Pancreas (tissue), 10 donors: ENCODE results near the gene STKLD1. TPM values are rescaled to one million over a fixed set of nuclear protein-coding genes. Genes with fewer than 3 reads are reported as not detected.

Experiments used
- ATAC-seq, 4 donors: fragments of 200-7000 bp; cut with Tn5 transposase; one replicate each; pipeline versions ENCODE4 v1.8.0 to v1.9.1; 2020; ENCODE audit warnings: mild to moderate bottlenecking in 4 of 4, moderate library complexity in 4 of 4
- DNase-seq, 6 donors: peaks; one replicate each; pipeline ENCODE4 v3.0.0-alpha.2; 2020
- FAIRE-seq: peaks from 2 replicates; lab custom pipeline; 2012; peaks lifted over from hg19 to GRCh38; lab: Jason Lieb, UNC
- H3K27ac ChIP-seq, 4 donors: fragments of 200-600 bp; sonication (generic); 1 replicate in 3 of 4; 2 replicates in 1 of 4; pipeline versions ENCODE4 v1.5.0 to v1.8.0; 2020
- H3K27me3 ChIP-seq, 4 donors: fragments of 200-600 bp; one replicate each; pipeline ENCODE4 v1.8.0; 2021
- H3K36me3 ChIP-seq, 3 donors: fragments of 200-600 bp; sonication (generic) in 1 of 3; one replicate each; pipeline versions ENCODE4 v1.5.0 to v1.8.0; 2020 to 2021
- H3K4me1 ChIP-seq, 3 donors: fragments of 200-600 bp; one replicate each; pipeline ENCODE4 v1.8.0; 2021
- H3K4me3 ChIP-seq, 4 donors: fragments of 200-600 bp; sonication (generic) in 2 of 4; one replicate each; pipeline versions ENCODE4 v1.5.0 to v1.8.0; 2020 to 2021
- H3K9me3 ChIP-seq, 4 donors: fragments of 200-600 bp; one replicate each; pipeline ENCODE4 v1.8.0; 2021
- CTCF ChIP-seq, 4 donors: fragments of 200-600 bp; sonication (generic) in 3 of 4; IDR thresholded peaks; one replicate each; pipeline versions ENCODE4 v1.5.0 to v1.8.0; 2021; ENCODE audit warnings: antibody characterized with exemption in 4 of 4
- WGBS, 2 donors: extraction: QIAGEN DNeasy Blood & Tissue Kit; methylation state at CpG; one replicate each; pipeline ENCODE4 v1.1.7; 2013; 5-methylcytosine and 5-hydroxymethylcytosine counted together
- intact Hi-C, 3 donors: fragments of 100-400 bp; cut with DNase I; formaldehyde crosslinking; loops; one replicate each; pipeline versions ENCODE4 v1.11.1 to v1.14.2; 2022
- polyA plus RNA-seq, 2 donors: library from polyadenylated mRNA; stranded (reverse); fragments of 200-250 nt; gene quantifications; one replicate each; pipeline ENCODE4 v1.2.3, GENCODE V29; 2013
- total RNA-seq, 6 donors: library from RNA; stranded (reverse); fragmentation: NEBNext Ultra II Directional in 4 of 6; extraction: Animal tissue kit (Norgen Biotek cat#: 25700) in 4 of 6; gene quantifications; one replicate each; pipeline versions ENCODE4 v1.2.1 to v1.2.4, GENCODE V29; 2021 to 2023
- donor health status: healthy with polysubstance abuse.
- donor health status: DM: no; HTN: no; CAD: no; lungs with moderate emphysema.
- donor health status: DM: no; HTN: no; CAD: no.
- donor health status: control.
- donor health status: control.
- donor health status: Bipolar disorder and iron deficiency.
- donor health status: DM: yes; HTN: yes; CAD: no.
- donor health status: DM: no; HTN: no; CAD: no.
- donor health status: DM: no; HTN: no; CAD: no.
- donor health status: DM: yes; HTN: yes; CAD: no.

STKLD1 gene
- total and polyA plus RNA-seq, 8 donors: 0.31 to 3.1 (median 0.76) TPM

- DNase-seq: no peak
- ATAC-seq: no peak
- H3K4me1 ChIP-seq: peaks cover 8 to 21% (median 17%) of the 10 kb centered on the region in 3 donors
- peaks cover 13 to 31% (median 28%) of the 10 kb centered on the region in 3 donors for H3K36me3 ChIP-seq
- no peak for FAIRE-seq
- TF ChIP-seq CTCF (IDR thresholded peaks at IDR 0.05): no peak
- no peak overlapping the region for H3K27ac ChIP-seq
- 62 to 76% methylated on average over 7 of the region's 7 CpGs for WGBS, 2 donors
- H3K27me3 ChIP-seq: no peaks in the 10 kb centered on the region
- H3K9me3 ChIP-seq: no peaks in the 10 kb centered on the region
- no peak overlapping the region for H3K4me3 ChIP-seq
- intact Hi-C loops: loop anchor here in 1 of 3 donors (10.0 kb wide), 1 partner anchor 310 kb away; no protein-coding TSS in a partner anchor
These were observed 21.4 kb upstream of the STKLD1 start for GRCh38 chr9:133354766-133355165.

DNA sequence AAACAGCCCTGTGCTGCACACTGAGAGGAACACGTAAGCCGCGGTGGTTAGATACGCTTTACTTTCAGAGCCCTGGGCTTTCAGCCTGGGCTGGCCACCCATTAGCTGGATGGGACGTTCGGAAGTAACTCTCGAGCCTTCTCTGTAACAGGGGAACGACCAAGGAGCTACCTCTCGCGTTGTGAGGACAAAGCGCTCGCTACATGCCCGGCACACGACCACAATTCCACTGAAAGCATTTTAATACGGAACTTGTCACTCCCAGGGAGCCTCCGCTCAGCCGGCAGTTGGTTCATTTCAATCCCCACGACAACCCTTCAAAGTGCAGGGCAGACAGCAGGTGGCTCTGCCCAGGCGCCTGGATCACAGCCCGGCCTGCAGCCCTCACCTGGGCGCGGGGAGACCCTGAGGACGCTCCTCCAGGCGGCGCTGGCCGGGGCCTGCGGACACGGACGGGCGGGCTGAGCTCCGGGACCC lies 20.2 kb upstream of the STKLD1 start:
- peak overlapping the region; percentile 37 to 53 (median 46) for H3K27ac ChIP-seq
- DNase-seq: no peak
- peak in 3 of 4 donors; percentile 6 to 43 (median 7) for ATAC-seq
- H3K36me3 ChIP-seq: peaks cover 4 to 20% (median 16%) of the 10 kb centered on the region in 3 donors
- TF ChIP-seq CTCF (IDR thresholded peaks at IDR 0.05): no peak
- intact Hi-C loops: loop anchor here in 1 of 3 donors (10.0 kb wide), 1 partner anchor 311 kb away; no protein-coding TSS in a partner anchor
- H3K9me3 ChIP-seq: no peaks in the 10 kb centered on the region
- peaks cover 7 to 17% (median 17%) of the 10 kb centered on the region in 3 donors for H3K4me1 ChIP-seq
- H3K27me3 ChIP-seq: no peaks in the 10 kb centered on the region
- WGBS, 2 donors: 0 to 1% methylated on average over 23 to 31 of the region's 31 CpGs
- FAIRE-seq: no peak
- peak overlapping the region; percentile 81 to 95 (median 88) for H3K4me3 ChIP-seq

- peak; percentile 85 to 96 (median 92) for ATAC-seq
These were observed 19.6 kb upstream of the STKLD1 start, which contains the start of the genes SURF1 and SURF2 for GRCh38 chr9:133356391-133357091. TSS of gene SURF1 (minus strand) at chr9:133356487. CDS start at chr9:133356453, 34 bp downstream. TSS of gene SURF2 (plus strand) at chr9:133356550. CDS start at chr9:133356593, 43 bp downstream.

GRCh38 chr9:133357656-133358055 lies 18.5 kb upstream of the STKLD1 start:
- no peak overlapping the region for H3K27ac ChIP-seq
- no peak for ATAC-seq
- TF ChIP-seq CTCF (IDR thresholded peaks at IDR 0.05): no peak
- H3K27me3 ChIP-seq: no peaks in the 10 kb centered on the region
- H3K36me3 ChIP-seq: peaks cover 2 to 17% (median 3%) of the 10 kb centered on the region in 3 donors
- H3K4me3 ChIP-seq: peak overlapping the region in 2 of 4 donors; percentile 85 to 95
- no peaks in the 10 kb centered on the region for H3K9me3 ChIP-seq
- peaks cover 7 to 17% (median 17%) of the 10 kb centered on the region in 3 donors for H3K4me1 ChIP-seq
- DNase-seq: no peak
- no peak for FAIRE-seq
- 74 to 82% methylated on average over 14 of the region's 14 CpGs for WGBS, 2 donors
- intact Hi-C loops: loop anchor here in 1 of 3 donors (10.0 kb wide), 1 partner anchor 313 kb away; no protein-coding TSS in a partner anchor

More at GRCh38 chr9:133356391-133357091, 19.6 kb upstream of the STKLD1 start, which contains the start of the genes SURF1 and SURF2:
- WGBS, 2 donors: 1% methylated on average over 63 to 78 of the region's 78 CpGs
- Histone ChIP-seq H3K4me1 (peaks cover 7 to 17% (median 17%) of the 10 kb centered on the region in 3 donors), H3K36me3 (peaks cover 0 to 17% (median 11%) of the 10 kb centered on the region in 3 donors), H3K9me3 (no peaks in the 10 kb centered on the region), H3K27me3 (no peaks in the 10 kb centered on the region), H3K4me3 (peak within 1 kb of the TSS; percentile 81 to 95 (median 88)), H3K27ac (peak within 1 kb of the TSS; percentile 37 to 53 (median 46))
- TF ChIP-seq CTCF (IDR thresholded peaks at IDR 0.05): no peak
- intact Hi-C loops: loop anchor here in 1 of 3 donors (10.0 kb wide), 1 partner anchor 312 kb away; no protein-coding TSS in a partner anchor
- DNase-seq (peak; percentile 84 to 97 (median 90)), FAIRE-seq (no peak)
